Measurements from ENCODE around the gene CCDC34. TPM values are rescaled to one million over a fixed set of nuclear protein-coding genes. Genes with fewer than 3 reads are reported as not detected.

The CCDC34 gene
- total and polyA plus RNA-seq, 2 of the 4 experiments (the other 2 are of a cell fraction), result 2.5 to 4.5 TPM

DNA sequence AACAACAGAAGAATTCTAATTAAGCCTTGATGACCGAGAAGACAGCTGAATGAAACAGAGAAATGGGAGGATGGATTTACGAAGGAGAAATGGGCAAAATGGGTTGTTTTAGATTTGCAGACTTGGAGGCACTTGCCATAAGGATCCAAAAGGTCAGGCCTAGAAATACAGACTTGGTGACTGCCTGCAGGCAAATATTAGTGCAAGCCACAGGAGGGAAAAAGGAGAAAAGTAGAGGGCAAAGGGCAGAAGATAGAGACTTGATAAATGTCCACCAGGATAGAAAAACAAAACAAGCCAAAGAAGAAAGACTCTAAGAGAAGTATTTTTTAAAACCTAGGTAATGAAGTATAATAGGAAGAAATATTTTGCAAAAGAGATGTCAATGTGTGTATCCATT lies 13.1 kb downstream of the CCDC34 start:
- Histone ChIP-seq H3K56ac (ENCODE audit: extremely low read depth, insufficient read depth, low read length) (no peak overlapping the region), H3K27ac (ENCODE audit: insufficient read depth, low read length) (no peak overlapping the region), H4K8ac (ENCODE audit: low read depth in 2 of 2, low read length in 2 of 2) (no peak overlapping the region), H3K9ac (ENCODE audit: low read depth, low read length) (no peak overlapping the region), H3K23ac (ENCODE audit: low read depth, low read length) (no peak overlapping the region), H3K27me3 (ENCODE audit: control insufficient read depth, insufficient read depth, low read length) (no peaks in the 10 kb centered on the region), H2BK120ac (ENCODE audit: low read depth, low read length) (no peak overlapping the region), H3K79me1 (ENCODE audit: low read depth in 1 of 2, low read length in 2 of 2) (no peaks in the 10 kb centered on the region; a peak in 2 of 4 replicates), H3K9me1 (ENCODE audit: insufficient read depth, low read length) (peaks cover 3% of the 10 kb centered on the region; the same call in 1 of the 2 replicates), H3K18ac (ENCODE audit: low read depth, low read length) (no peak overlapping the region), H2BK15ac (ENCODE audit: low read depth, low read length) (no peak overlapping the region), H4K5ac (ENCODE audit: low read depth, low read length) (no peak overlapping the region), H3K4me2 (ENCODE audit: low read depth, low read length) (no peak overlapping the region), H2AK9ac (replicated peaks; ENCODE audit: low read depth, low read length, poor library complexity) (no peak overlapping the region), H3K4ac (ENCODE audit: low read depth, low read length) (no peak overlapping the region), H3K4me3 (ENCODE audit: insufficient read depth, low read depth, low read length) (no peak overlapping the region), H2BK5ac (ENCODE audit: low read depth, low read length, poor library complexity, severe bottlenecking) (no peak overlapping the region), H4K91ac (ENCODE audit: insufficient read depth, low read depth, low read length) (no peak overlapping the region), H2AK5ac (ENCODE audit: low read depth, low read length) (no peak overlapping the region), H4K20me1 (ENCODE audit: insufficient read depth, low read length) (no peaks in the 10 kb centered on the region), H3K9me3 (ENCODE audit: control insufficient read depth, insufficient read depth, low read length) (no peaks in the 10 kb centered on the region), H2BK20ac (ENCODE audit: low read depth, low read length) (no peak overlapping the region), H3K36me3 (ENCODE audit: control insufficient read depth, insufficient read depth, low read length) (peaks cover 2% of the 10 kb centered on the region; the same call in 1 of the 2 replicates), H2AFZ (replicated peaks; ENCODE audit: low read length, poor library complexity) (no peak overlapping the region), H3K14ac (replicated peaks; ENCODE audit: low read depth, low read length) (no peak overlapping the region), H3K4me1 (ENCODE audit: control insufficient read depth, insufficient read depth, low read length) (peaks cover 3% of the 10 kb centered on the region; the same call in 1 of the 2 replicates)
- intact Hi-C loops (cut with micrococcal nuclease) (no loop called here), dilution Hi-C loops (cut with HindIII; ENCODE audit: low sequenced_read_pairs, unreplicated experiment) (no loop called here), in situ Hi-C loops (cut with MboI; ENCODE audit: low sequenced_read_pairs) (no loop called here)
- ATAC-seq (ENCODE audit: low read depth) (no peak), DNase-seq (no peak)
- TF ChIP-seq, protein P1, sequence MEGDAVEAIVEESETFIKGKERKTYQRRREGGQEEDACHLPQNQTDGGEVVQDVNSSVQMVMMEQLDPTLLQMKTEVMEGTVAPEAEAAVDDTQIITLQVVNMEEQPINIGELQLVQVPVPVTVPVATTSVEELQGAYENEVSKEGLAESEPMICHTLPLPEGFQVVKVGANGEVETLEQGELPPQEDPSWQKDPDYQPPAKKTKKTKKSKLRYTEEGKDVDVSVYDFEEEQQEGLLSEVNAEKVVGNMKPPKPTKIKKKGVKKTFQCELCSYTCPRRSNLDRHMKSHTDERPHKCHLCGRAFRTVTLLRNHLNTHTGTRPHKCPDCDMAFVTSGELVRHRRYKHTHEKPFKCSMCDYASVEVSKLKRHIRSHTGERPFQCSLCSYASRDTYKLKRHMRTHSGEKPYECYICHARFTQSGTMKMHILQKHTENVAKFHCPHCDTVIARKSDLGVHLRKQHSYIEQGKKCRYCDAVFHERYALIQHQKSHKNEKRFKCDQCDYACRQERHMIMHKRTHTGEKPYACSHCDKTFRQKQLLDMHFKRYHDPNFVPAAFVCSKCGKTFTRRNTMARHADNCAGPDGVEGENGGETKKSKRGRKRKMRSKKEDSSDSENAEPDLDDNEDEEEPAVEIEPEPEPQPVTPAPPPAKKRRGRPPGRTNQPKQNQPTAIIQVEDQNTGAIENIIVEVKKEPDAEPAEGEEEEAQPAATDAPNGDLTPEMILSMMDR (conservative IDR thresholded peaks at IDR 0.05; ENCODE audit: low read depth, low read length), result no peak
- no peak for TF ChIP-seq NFE2L2 (IDR thresholded peaks at IDR 0.05; ENCODE audit: low read depth, low read length)
- TF ChIP-seq BHLHE40 (IDR thresholded peaks at IDR 0.05; ENCODE audit: low read depth, low read length), result no peak
- TF ChIP-seq CHD1 (IDR thresholded peaks at IDR 0.05; ENCODE audit: low read depth, low read length), result no peak
- ChIA-PET CTCF (interaction anchor here (0.5 kb wide), 1 partner anchor 13 kb away, joined by 3 read pairs; the partner anchor contains the start of gene CCDC34), POLR2A (ENCODE audit: unreplicated experiment) (no interaction called here)
- no TSS peak for BruUV-seq (replicated peaks)
- 96% methylated on average over 2 of the region's 2 CpGs; no CpG with 5 or more reads in 1 of the 2 experiments for WGBS, 2 experiments (ENCODE audit: extremely low coverage in 2 of 2, insufficient read length in 1 of 2)

Data from IMR-90 (cell line).